Tibial nerve (tissue), 4 donors: ENCODE results near the gene DPP10. TPM values are rescaled to one million over a fixed set of nuclear protein-coding genes. Genes with fewer than 3 reads are reported as not detected.

ENCODE experiments used
- DNase-seq, 2 donors: peaks; one replicate each; pipeline ENCODE4 v3.0.0-alpha.2; 2019; ENCODE audit warnings: low spot score in 2 of 2
- H3K27ac ChIP-seq, 4 donors: fragments of 200-600 bp; sonication (generic) in 3 of 4; one replicate each; pipeline ENCODE4 v1.5.1; 2017 to 2019; ENCODE audit warnings: mild to moderate bottlenecking in 1 of 4
- H3K27me3 ChIP-seq, 2 donors: fragments of 200-600 bp; sonication (generic) in 1 of 2; one replicate each; pipeline versions ENCODE4 v1.5.1 to v1.6.0; 2017 to 2019
- H3K36me3 ChIP-seq, 3 donors: fragments of 200-600 bp; sonication (generic); one replicate each; pipeline ENCODE4 v1.5.1; 2018 to 2019
- H3K4me1 ChIP-seq, 4 donors: fragments of 200-600 bp; sonication (generic) in 3 of 4; one replicate each; pipeline ENCODE4 v1.5.1; 2017 to 2019
- H3K4me3 ChIP-seq, 4 donors: fragments of 200-600 bp; sonication (generic) in 3 of 4; one replicate each; pipeline ENCODE4 v1.5.1; 2017 to 2019; ENCODE audit warnings: mild to moderate bottlenecking in 1 of 4, moderate library complexity in 1 of 4
- H3K9me3 ChIP-seq, 4 donors: fragments of 200-600 bp; sonication (generic) in 3 of 4; one replicate each; pipeline ENCODE4 v1.5.1; 2017 to 2019
- CTCF ChIP-seq, 5 experiments: fragments of 200-600 bp in 3 of 5; fragments of 450-650 bp in 2 of 5; sonication (generic) in 3 of 5; IDR thresholded peaks; one replicate each; pipeline ENCODE4 v1.5.1; 2016 to 2019; ENCODE audit warnings: antibody characterized with exemption in 5 of 5, mild to moderate bottlenecking in 3 of 5, moderate library complexity in 2 of 5
- EP300 ChIP-seq, 2 donors: sonication (generic); formaldehyde crosslinking; IDR thresholded peaks; one replicate each; pipeline ENCODE4 v1.6.1; 2017; ENCODE audit warnings: antibody characterized with exemption in 2 of 2, mild to moderate bottlenecking in 1 of 2
- POLR2A ChIP-seq, 2 donors: fragments of 450-650 bp; IDR thresholded peaks; one replicate each; pipeline ENCODE4 v1.6.1; 2017; ENCODE audit warnings: antibody characterized with exemption in 2 of 2, mild to moderate bottlenecking in 2 of 2, moderate library complexity in 2 of 2
- WGBS, 2 donors: methylation state at CpG; one replicate each; pipeline ENCODE4 v1.1.5; 2018; 5-methylcytosine and 5-hydroxymethylcytosine counted together
- total RNA-seq, 4 donors: library from RNA; depleted of rRNA; stranded (reverse); fragments of >200 nt; gene quantifications; one replicate each; pipeline ENCODE4 v1.1.0, GENCODE V29; 2016

The DPP10 gene
- total RNA-seq, 4 donors from 2014 or later = 0.20 to 2.1 TPM; not detected in 2

GRCh38 chr2:114614592-114614991 lies 172.2 kb downstream of the DPP10 start:
- Histone ChIP-seq H3K4me1 (no peaks in the 10 kb centered on the region), H3K27ac (no peak overlapping the region), H3K9me3 (no peaks in the 10 kb centered on the region), H3K36me3 (no peaks in the 10 kb centered on the region), H3K27me3 (no peaks in the 10 kb centered on the region), H3K4me3 (no peak overlapping the region)
- no peak for DNase-seq
- TF ChIP-seq EP300 (IDR thresholded peaks at IDR 0.05) (no peak), CTCF (IDR thresholded peaks at IDR 0.05) (no peak), POLR2A (IDR thresholded peaks at IDR 0.05) (no peak)
- 35 to 44% methylated on average over 4 of the region's 4 CpGs for WGBS, 2 donors

GRCh38 chr2:114628481-114628880 lies 186.0 kb downstream of the DPP10 start:
- no peaks in the 10 kb centered on the region for H3K4me1 ChIP-seq
- TF ChIP-seq EP300 (IDR thresholded peaks at IDR 0.05) (no peak), POLR2A (IDR thresholded peaks at IDR 0.05) (no peak), CTCF (IDR thresholded peaks at IDR 0.05) (no peak)
- 88 to 89% methylated on average over 7 of the region's 7 CpGs for WGBS, 2 donors

GRCh38 chr2:114631146-114631545 lies 188.7 kb downstream of the DPP10 start:
- 66% methylated on average over 6 of the region's 6 CpGs for WGBS, 2 donors
- Histone ChIP-seq H3K36me3 (no peaks in the 10 kb centered on the region), H3K27ac (no peak overlapping the region), H3K4me3 (no peak overlapping the region), H3K9me3 (no peaks in the 10 kb centered on the region), H3K27me3 (no peaks in the 10 kb centered on the region), H3K4me1 (no peaks in the 10 kb centered on the region)
- no peak for DNase-seq
- TF ChIP-seq CTCF (IDR thresholded peaks at IDR 0.05) (no peak), EP300 (IDR thresholded peaks at IDR 0.05) (no peak), POLR2A (IDR thresholded peaks at IDR 0.05) (no peak)

More at GRCh38 chr2:114628481-114628880, 186.0 kb downstream of the DPP10 start:
- Histone ChIP-seq H3K27me3 (no peaks in the 10 kb centered on the region), H3K36me3 (no peaks in the 10 kb centered on the region), H3K4me3 (no peak overlapping the region), H3K9me3 (no peaks in the 10 kb centered on the region), H3K27ac (no peak overlapping the region)
- no peak for DNase-seq

- Histone ChIP-seq H3K9me3 (peaks cover 0 to 7% (median 0%) of the 10 kb centered on the region in 4 donors), H3K36me3 (no peaks in the 10 kb centered on the region), H3K4me3 (no peak overlapping the region), H3K27ac (no peak overlapping the region), H3K4me1 (no peaks in the 10 kb centered on the region), H3K27me3 (no peaks in the 10 kb centered on the region)
- TF ChIP-seq CTCF (IDR thresholded peaks at IDR 0.05) (no peak), POLR2A (IDR thresholded peaks at IDR 0.05) (no peak), EP300 (IDR thresholded peaks at IDR 0.05) (no peak)
- WGBS, 2 donors = 46 to 60% methylated on average over 2 of the region's 2 CpGs
- no peak for DNase-seq
Observed at GRCh38 chr2:114642166-114642770, 199.8 kb downstream of the DPP10 start.

GRCh38 chr2:114642988-114643553 lies 200.6 kb downstream of the DPP10 start:
- Histone ChIP-seq H3K4me3 (no peak overlapping the region), H3K27me3 (no peaks in the 10 kb centered on the region), H3K4me1 (no peaks in the 10 kb centered on the region), H3K36me3 (no peaks in the 10 kb centered on the region), H3K27ac (no peak overlapping the region), H3K9me3 (peaks cover 0 to 2% (median 0%) of the 10 kb centered on the region in 4 donors)
- no peak for TF ChIP-seq CTCF (IDR thresholded peaks at IDR 0.05)
- TF ChIP-seq POLR2A (IDR thresholded peaks at IDR 0.05) = no peak
- TF ChIP-seq EP300 (IDR thresholded peaks at IDR 0.05) = no peak
- WGBS, 2 donors = 76 to 81% methylated on average over 2 of the region's 2 CpGs
- DNase-seq = no peak
